Muscle of leg (tissue), 11 donors: ENCODE measurements around the gene SPC25. TPM values are rescaled to one million over a fixed set of nuclear protein-coding genes. Genes with fewer than 3 reads are reported as not detected.

ENCODE experiments used
- DNase-seq: peaks from one replicate; pipeline ENCODE4 v3.0.0; 2013
- H3K27ac ChIP-seq: one replicate; pipeline ENCODE4 v1.5.1; 2013; ENCODE audit warnings: mild to moderate bottlenecking, low read length, control low read depth
- H3K27me3 ChIP-seq: one replicate; pipeline ENCODE4 v1.6.1; 2013; ENCODE audit warnings: low read length; ENCODE audit not compliant: control insufficient read depth, insufficient read depth
- H3K36me3 ChIP-seq: one replicate; pipeline ENCODE4 v1.6.1; 2013; ENCODE audit warnings: low read length; ENCODE audit not compliant: control insufficient read depth, insufficient read depth
- H3K4me1 ChIP-seq: one replicate; pipeline ENCODE4 v1.6.1; 2013; ENCODE audit warnings: low read length; ENCODE audit not compliant: control insufficient read depth, insufficient read depth
- H3K4me3 ChIP-seq: one replicate; pipeline ENCODE4 v1.5.1; 2013; ENCODE audit warnings: low read length, control low read depth
- H3K9me3 ChIP-seq: replicated peaks from 2 replicates; pipeline ENCODE4 v1.6.1; 2013; ENCODE audit warnings: low read depth, low read length; ENCODE audit not compliant: control insufficient read depth
- WGBS: methylation state at CpG from one replicate; pipeline ENCODE4 v1.1.5; 2013; ENCODE audit warnings: missing lambda C conversion rate; ENCODE audit not compliant: insufficient coverage; 5-methylcytosine and 5-hydroxymethylcytosine counted together
- polyA plus RNA-seq, 8 donors: library from polyadenylated mRNA; unstranded; fragments of 120-200 nt; gene quantifications; one replicate each; pipeline versions ENCODE4 v1.2.1 to v1.2.3, GENCODE V29; 2013; ENCODE audit warnings: inconsistent platforms in 1 of 8, low replicate concordance in 1 of 8; ENCODE audit not compliant: insufficient read length in 8 of 8, insufficient read depth in 1 of 8
- total RNA-seq: library from RNA; stranded (reverse); fragments of 120-200 nt; gene quantifications from one replicate; pipeline ENCODE4 v1.2.4, GENCODE V29; 2013

Gene SPC25
- total and polyA plus RNA-seq, 9 donors, result 5.3 to 13.0 (median 10.4) TPM

DNA sequence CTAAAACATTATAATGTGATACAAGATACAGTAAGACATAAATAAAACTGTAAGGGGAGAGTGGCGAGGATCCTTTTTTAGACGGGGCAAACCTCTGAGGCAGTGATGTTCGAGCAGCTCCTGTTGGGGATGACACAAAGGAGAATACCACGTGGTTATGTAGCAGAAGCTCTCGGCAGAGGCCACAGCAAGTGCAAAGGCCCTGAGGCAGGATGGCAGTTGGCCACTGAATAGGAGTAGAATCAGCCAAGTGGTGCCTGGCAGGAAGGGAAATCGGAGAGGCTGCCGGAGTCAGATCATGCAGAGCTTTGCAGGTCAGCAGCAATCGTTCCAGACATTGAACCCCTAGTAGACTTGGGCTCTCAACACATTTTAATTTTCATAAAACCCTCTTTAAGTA lies 68.7 kb downstream of the SPC25 start:
- H3K27ac ChIP-seq, result no peak overlapping the region
- H3K4me3 ChIP-seq, result no peak overlapping the region
- 92% methylated on average over 6 of the region's 8 CpGs for whole genome bisulfite sequencing
- DNase-seq, result no peak
- no peaks in the 10 kb centered on the region for H3K9me3 ChIP-seq
- H3K4me1 ChIP-seq, result peaks cover 4% of the 10 kb centered on the region
- no peaks in the 10 kb centered on the region for H3K36me3 ChIP-seq
- H3K27me3 ChIP-seq, result no peaks in the 10 kb centered on the region

Other genes with a start within 250 kb of the SPC25 start
- 9.2 TPM for gene NOSTRIN, start 87.8 kb downstream of the SPC25 start, total RNA-seq
- gene NOSTRIN, start 87.8 kb downstream of the SPC25 start, polyA plus RNA-seq, result 10 to 100 TPM in 5 of 8 donors, 1 to 10 TPM in 3; 7.7 to 15.1 (median 10.4) TPM
- gene G6PC2, start 10.9 kb upstream of the SPC25 start, total RNA-seq, result not detected
- under 1 TPM in 1 of 8 donors, not detected in 7; 0.04 TPM for gene G6PC2, start 10.9 kb upstream of the SPC25 start, polyA plus RNA-seq
- gene ABCB11, start 140.9 kb upstream of the SPC25 start, total RNA-seq, result 0.04 TPM
- gene ABCB11, start 140.9 kb upstream of the SPC25 start, polyA plus RNA-seq, result under 1 TPM in 5 of 8 donors, not detected in 3; 0.11 to 0.27 (median 0.13) TPM
- 0.31 TPM for gene DHRS9, start 179.1 kb upstream of the SPC25 start, total RNA-seq
- under 1 TPM; 0.19 to 0.72 (median 0.35) TPM for gene DHRS9, start 179.1 kb upstream of the SPC25 start, polyA plus RNA-seq